Measurements from ENCODE around the gene FOCAD.

FOCAD gene

GRCh38 chr9:20848490-20848889 is 164.4 kb downstream of the FOCAD start:
- TF ChIP-seq EGR1 (IDR thresholded peaks at IDR 0.05) (no peak), TEAD4 (IDR thresholded peaks at IDR 0.05) (no peak)

GRCh38 chr9:20853866-20854265 is 169.8 kb downstream of the FOCAD start:
- no peak for TF ChIP-seq USF1 (IDR thresholded peaks at IDR 0.05)
- TF ChIP-seq FOXM1 (IDR thresholded peaks at IDR 0.05; ENCODE audit: borderline replicate concordance, low read depth) = no peak
- TF ChIP-seq CEBPB (IDR thresholded peaks at IDR 0.05) = no peak
- no peak for TF ChIP-seq YY1 (IDR thresholded peaks at IDR 0.05; ENCODE audit: low read depth)
- no peak for TF ChIP-seq TEAD4 (IDR thresholded peaks at IDR 0.05)
- no peak for TF ChIP-seq TCF12 (IDR thresholded peaks at IDR 0.05; ENCODE audit: low read depth)

- TF ChIP-seq CEBPB (IDR thresholded peaks at IDR 0.05) = no peak
- no peak for TF ChIP-seq TCF12 (IDR thresholded peaks at IDR 0.05; ENCODE audit: low read depth)
- TF ChIP-seq YY1 (IDR thresholded peaks at IDR 0.05; ENCODE audit: low read depth) = no peak
- no peak for TF ChIP-seq REST (IDR thresholded peaks at IDR 0.05; ENCODE audit: low read depth)
- TF ChIP-seq EGR1 (IDR thresholded peaks at IDR 0.05) = no peak
- no peak for TF ChIP-seq FOXM1 (IDR thresholded peaks at IDR 0.05; ENCODE audit: borderline replicate concordance, low read depth)
- TF ChIP-seq NFIC (IDR thresholded peaks at IDR 0.05) = no peak
- TF ChIP-seq TAF1 (IDR thresholded peaks at IDR 0.05; ENCODE audit: low read depth) = no peak
- TF ChIP-seq EP300 (IDR thresholded peaks at IDR 0.05; ENCODE audit: borderline replicate concordance) = no peak
- no peak for TF ChIP-seq CREB1 (IDR thresholded peaks at IDR 0.05; ENCODE audit: low read depth)
- TF ChIP-seq ZBTB7A (IDR thresholded peaks at IDR 0.05; ENCODE audit: low read depth) = no peak
- TF ChIP-seq RAD21 (IDR thresholded peaks at IDR 0.05; ENCODE audit: low read depth) = no peak
- TF ChIP-seq MAX (IDR thresholded peaks at IDR 0.05) = no peak
- no peak for TF ChIP-seq USF1 (IDR thresholded peaks at IDR 0.05)
- no peak for TF ChIP-seq TEAD4 (IDR thresholded peaks at IDR 0.05)
Observed at GRCh38 chr9:20854444-20854843, 170.4 kb downstream of the FOCAD start.

- TF ChIP-seq MAX (IDR thresholded peaks at IDR 0.05) (no peak), RAD21 (IDR thresholded peaks at IDR 0.05; ENCODE audit: low read depth) (no peak), EP300 (IDR thresholded peaks at IDR 0.05; ENCODE audit: borderline replicate concordance) (no peak), USF1 (IDR thresholded peaks at IDR 0.05) (no peak), YY1 (IDR thresholded peaks at IDR 0.05; ENCODE audit: low read depth) (no peak), EGR1 (IDR thresholded peaks at IDR 0.05) (no peak), TCF12 (IDR thresholded peaks at IDR 0.05; ENCODE audit: low read depth) (no peak), ZBTB7A (IDR thresholded peaks at IDR 0.05; ENCODE audit: low read depth) (no peak), REST (IDR thresholded peaks at IDR 0.05; ENCODE audit: low read depth) (no peak), FOXM1 (IDR thresholded peaks at IDR 0.05; ENCODE audit: borderline replicate concordance, low read depth) (no peak), NFIC (IDR thresholded peaks at IDR 0.05) (no peak), TEAD4 (IDR thresholded peaks at IDR 0.05) (no peak), CREB1 (IDR thresholded peaks at IDR 0.05; ENCODE audit: low read depth) (no peak), TAF1 (IDR thresholded peaks at IDR 0.05; ENCODE audit: low read depth) (no peak), CEBPB (IDR thresholded peaks at IDR 0.05) (no peak)
Observed at GRCh38 chr9:20863945-20864344, 179.9 kb downstream of the FOCAD start.

GRCh38 chr9:20865347-20865746 is 181.3 kb downstream of the FOCAD start:
- TF ChIP-seq FOXM1 (IDR thresholded peaks at IDR 0.05; ENCODE audit: borderline replicate concordance, low read depth) (no peak), NFIC (IDR thresholded peaks at IDR 0.05) (no peak), REST (IDR thresholded peaks at IDR 0.05; ENCODE audit: low read depth) (no peak), USF1 (IDR thresholded peaks at IDR 0.05) (no peak), RAD21 (IDR thresholded peaks at IDR 0.05; ENCODE audit: low read depth) (no peak), CREB1 (IDR thresholded peaks at IDR 0.05; ENCODE audit: low read depth) (no peak), TAF1 (IDR thresholded peaks at IDR 0.05; ENCODE audit: low read depth) (no peak), ZBTB7A (IDR thresholded peaks at IDR 0.05; ENCODE audit: low read depth) (no peak), TCF12 (IDR thresholded peaks at IDR 0.05; ENCODE audit: low read depth) (no peak), YY1 (IDR thresholded peaks at IDR 0.05; ENCODE audit: low read depth) (no peak), CEBPB (IDR thresholded peaks at IDR 0.05) (no peak), TEAD4 (IDR thresholded peaks at IDR 0.05) (no peak), EP300 (IDR thresholded peaks at IDR 0.05; ENCODE audit: borderline replicate concordance) (no peak), EGR1 (IDR thresholded peaks at IDR 0.05) (no peak), MAX (IDR thresholded peaks at IDR 0.05) (no peak)

All from Ishikawa (cell line).